ENCODE data around the gene NFAT5. TPM values are rescaled to one million over a fixed set of nuclear protein-coding genes. Genes with fewer than 3 reads are reported as not detected.

NFAT5 gene
- total RNA-seq, 1 experiment from 2014 or later, result 57.9 TPM

- no peak for DNase-seq
- TF ChIP-seq CTCF (IDR thresholded peaks at IDR 0.05; ENCODE audit: unreplicated experiment), result no peak
- H3K4me3 Mint-ChIP-seq (ENCODE audit: low read depth, unreplicated experiment), result no peak overlapping the region
- H3K9me3 Mint-ChIP-seq (ENCODE audit: low read depth, unreplicated experiment), result no peaks in the 10 kb centered on the region
- H3K36me3 Mint-ChIP-seq (ENCODE audit: insufficient read depth, unreplicated experiment), result no peaks in the 10 kb centered on the region
- no TSS peak for BruUV-seq (replicated peaks)
- H3K27ac Mint-ChIP-seq (ENCODE audit: unreplicated experiment), result no peak overlapping the region
- intact Hi-C loops (cut with micrococcal nuclease; ENCODE audit: unreplicated experiment), result no loop called here
- H3K27me3 Mint-ChIP-seq (ENCODE audit: unreplicated experiment), result no peaks in the 10 kb centered on the region
- peaks cover 43% of the 10 kb centered on the region for H3K4me1 Mint-ChIP-seq (ENCODE audit: low read depth, unreplicated experiment)
- CTCF ChIA-PET, result no interaction called here
Measured at GRCh38 chr16:69598045-69598444, 32.3 kb downstream of the NFAT5 start.

GRCh38 chr16:69599731-69600130 lies 34.0 kb downstream of the NFAT5 start:
- CTCF ChIA-PET, result no interaction called here
- TF ChIP-seq CTCF (IDR thresholded peaks at IDR 0.05; ENCODE audit: unreplicated experiment), result no peak
- Mint-ChIP-seq H3K27ac (ENCODE audit: unreplicated experiment) (peak overlapping the region; percentile 3), H3K36me3 (ENCODE audit: insufficient read depth, unreplicated experiment) (no peaks in the 10 kb centered on the region), H3K27me3 (ENCODE audit: unreplicated experiment) (no peaks in the 10 kb centered on the region), H3K9me3 (ENCODE audit: low read depth, unreplicated experiment) (no peaks in the 10 kb centered on the region), H3K4me1 (ENCODE audit: low read depth, unreplicated experiment) (peaks cover 26% of the 10 kb centered on the region), H3K4me3 (ENCODE audit: low read depth, unreplicated experiment) (no peak overlapping the region)
- no peak for DNase-seq
- intact Hi-C loops (cut with micrococcal nuclease; ENCODE audit: unreplicated experiment), result no loop called here
- BruUV-seq (replicated peaks), result no TSS peak

- H3K36me3 Mint-ChIP-seq (ENCODE audit: insufficient read depth, unreplicated experiment), result no peaks in the 10 kb centered on the region
- BruUV-seq (replicated peaks), result no TSS peak
- intact Hi-C loops (cut with micrococcal nuclease; ENCODE audit: unreplicated experiment), result no loop called here
Measured at GRCh38 chr16:69600202-69600601, 34.4 kb downstream of the NFAT5 start.

GRCh38 chr16:69601250-69601649 lies 35.5 kb downstream of the NFAT5 start:
- Mint-ChIP-seq H3K9me3 (ENCODE audit: low read depth, unreplicated experiment) (no peaks in the 10 kb centered on the region), H3K4me1 (ENCODE audit: low read depth, unreplicated experiment) (peaks cover 26% of the 10 kb centered on the region), H3K27me3 (ENCODE audit: unreplicated experiment) (no peaks in the 10 kb centered on the region), H3K27ac (ENCODE audit: unreplicated experiment) (no peak overlapping the region), H3K36me3 (ENCODE audit: insufficient read depth, unreplicated experiment) (no peaks in the 10 kb centered on the region), H3K4me3 (ENCODE audit: low read depth, unreplicated experiment) (no peak overlapping the region)
- BruUV-seq (replicated peaks), result no TSS peak
- no peak for DNase-seq
- CTCF ChIA-PET, result interaction anchor here (0.6 to 0.8 kb wide), 2 partner anchors 8 to 56 kb away, joined by 3 to 7 read pairs; no protein-coding TSS in a partner anchor
- no peak for TF ChIP-seq CTCF (IDR thresholded peaks at IDR 0.05; ENCODE audit: unreplicated experiment)
- intact Hi-C loops (cut with micrococcal nuclease; ENCODE audit: unreplicated experiment), result no loop called here

More at GRCh38 chr16:69600202-69600601, 34.4 kb downstream of the NFAT5 start:
- Mint-ChIP-seq H3K4me1 (ENCODE audit: low read depth, unreplicated experiment) (peaks cover 26% of the 10 kb centered on the region), H3K27ac (ENCODE audit: unreplicated experiment) (no peak overlapping the region), H3K27me3 (ENCODE audit: unreplicated experiment) (no peaks in the 10 kb centered on the region), H3K9me3 (ENCODE audit: low read depth, unreplicated experiment) (no peaks in the 10 kb centered on the region), H3K4me3 (ENCODE audit: low read depth, unreplicated experiment) (no peak overlapping the region)
- no peak for DNase-seq
- CTCF ChIA-PET, result no interaction called here
- no peak for TF ChIP-seq CTCF (IDR thresholded peaks at IDR 0.05; ENCODE audit: unreplicated experiment)

Measured in Calu3 (cell line).